Measurements from ENCODE around the gene PKIB. TPM values are rescaled to one million over a fixed set of nuclear protein-coding genes. Genes with fewer than 3 reads are reported as not detected.

The PKIB gene
- total RNA-seq, 1 donor from 2014 or later: 202 TPM

DNA sequence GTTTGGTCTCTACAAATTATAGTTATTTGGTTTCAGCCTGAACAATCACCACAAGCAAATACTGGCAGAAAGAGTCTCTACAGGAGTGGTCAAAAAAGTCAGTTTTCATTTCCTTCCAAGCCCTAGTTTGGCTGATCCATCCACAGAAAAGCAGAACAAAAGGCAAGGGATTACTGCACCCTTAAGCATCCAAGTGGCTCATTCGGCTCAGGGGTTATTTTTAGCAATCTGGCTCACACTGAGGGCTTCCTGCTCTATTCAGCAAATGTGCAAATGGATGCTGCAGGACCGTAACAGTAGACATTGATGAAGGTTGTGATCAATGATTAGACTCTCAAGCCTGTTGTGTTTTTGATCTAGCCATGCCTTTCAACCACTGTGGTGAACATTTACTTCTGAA, 107.1 kb downstream of the PKIB start:
- peaks cover 47% of the 10 kb centered on the region for H3K4me1 ChIP-seq
- peaks cover 10% of the 10 kb centered on the region for H4K20me1 ChIP-seq (ENCODE audit: low read depth)
- Mint-ChIP-seq H3K36me3 (no peaks in the 10 kb centered on the region), H3K4me1 (peaks cover 21% of the 10 kb centered on the region), H3K27me3 (ENCODE audit: insufficient read depth, low read depth) (no peaks in the 10 kb centered on the region), H3K27ac (no peak overlapping the region), H3K4me3 (no peak overlapping the region), H3K9me3 (no peaks in the 10 kb centered on the region)
- no peak overlapping the region for H2AFZ ChIP-seq (replicated peaks)
- H3K4me3 ChIP-seq: peak overlapping the region; percentile 41
- H3K9me3 ChIP-seq (ENCODE audit: low read depth): no peaks in the 10 kb centered on the region
- TF ChIP-seq EZH2 (IDR thresholded peaks at IDR 0.05): no peak
- TF ChIP-seq EZH2phosphoT487 (IDR thresholded peaks at IDR 0.05): no peak
- DNase-seq (ENCODE audit: low spot score): peak; percentile 81
- peaks cover 28% of the 10 kb centered on the region for H3F3A ChIP-seq (ENCODE audit: low read depth)
- no peaks in the 10 kb centered on the region for H3K36me3 ChIP-seq
- H3K79me2 ChIP-seq (ENCODE audit: low read depth): no peaks in the 10 kb centered on the region
- H3K9ac ChIP-seq: no peak overlapping the region
- no peaks in the 10 kb centered on the region for H3K27me3 ChIP-seq
- H3K4me2 ChIP-seq: peak overlapping the region; percentile 82
- H3K27ac ChIP-seq: peak overlapping the region; percentile 84

DNA sequence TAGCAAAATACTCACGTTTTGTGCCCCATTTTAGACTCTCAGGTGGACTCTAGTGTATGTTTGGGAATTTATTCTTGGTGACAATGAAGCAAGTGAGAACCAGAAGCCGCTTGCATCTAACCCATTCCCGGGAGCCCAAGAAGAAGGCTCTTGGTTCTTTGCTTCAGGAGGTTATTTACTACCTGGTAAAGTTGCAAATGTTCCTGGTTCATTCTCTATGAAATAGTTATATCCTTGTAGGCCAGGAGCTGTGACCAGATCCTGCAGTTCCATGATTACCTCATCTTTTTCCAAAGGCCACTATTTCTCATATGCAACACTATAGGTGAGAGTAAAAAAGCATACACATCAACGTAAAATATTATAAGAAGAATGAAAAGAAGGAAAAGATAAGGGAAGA, 108.4 kb downstream of the PKIB start:
- H3K4me3 Mint-ChIP-seq: no peak overlapping the region
- peak overlapping the region; percentile 82 for H3K4me2 ChIP-seq

GRCh38 chr6:122719176-122719575, 109.0 kb downstream of the PKIB start:
- Mint-ChIP-seq H3K4me1 (peaks cover 21% of the 10 kb centered on the region), H3K9me3 (no peaks in the 10 kb centered on the region), H3K4me3 (no peak overlapping the region), H3K36me3 (no peaks in the 10 kb centered on the region), H3K27ac (no peak overlapping the region), H3K27me3 (ENCODE audit: insufficient read depth, low read depth) (no peaks in the 10 kb centered on the region)
- no peak overlapping the region for H3K4me3 ChIP-seq
- H3K9ac ChIP-seq: no peak overlapping the region
- no peaks in the 10 kb centered on the region for H3K9me3 ChIP-seq (ENCODE audit: low read depth)
- no peaks in the 10 kb centered on the region for H3K36me3 ChIP-seq
- no peak overlapping the region for H2AFZ ChIP-seq (replicated peaks)
- no peak for TF ChIP-seq EZH2phosphoT487 (IDR thresholded peaks at IDR 0.05)
- TF ChIP-seq EZH2 (IDR thresholded peaks at IDR 0.05): no peak
- TF ChIP-seq, protein P1, sequence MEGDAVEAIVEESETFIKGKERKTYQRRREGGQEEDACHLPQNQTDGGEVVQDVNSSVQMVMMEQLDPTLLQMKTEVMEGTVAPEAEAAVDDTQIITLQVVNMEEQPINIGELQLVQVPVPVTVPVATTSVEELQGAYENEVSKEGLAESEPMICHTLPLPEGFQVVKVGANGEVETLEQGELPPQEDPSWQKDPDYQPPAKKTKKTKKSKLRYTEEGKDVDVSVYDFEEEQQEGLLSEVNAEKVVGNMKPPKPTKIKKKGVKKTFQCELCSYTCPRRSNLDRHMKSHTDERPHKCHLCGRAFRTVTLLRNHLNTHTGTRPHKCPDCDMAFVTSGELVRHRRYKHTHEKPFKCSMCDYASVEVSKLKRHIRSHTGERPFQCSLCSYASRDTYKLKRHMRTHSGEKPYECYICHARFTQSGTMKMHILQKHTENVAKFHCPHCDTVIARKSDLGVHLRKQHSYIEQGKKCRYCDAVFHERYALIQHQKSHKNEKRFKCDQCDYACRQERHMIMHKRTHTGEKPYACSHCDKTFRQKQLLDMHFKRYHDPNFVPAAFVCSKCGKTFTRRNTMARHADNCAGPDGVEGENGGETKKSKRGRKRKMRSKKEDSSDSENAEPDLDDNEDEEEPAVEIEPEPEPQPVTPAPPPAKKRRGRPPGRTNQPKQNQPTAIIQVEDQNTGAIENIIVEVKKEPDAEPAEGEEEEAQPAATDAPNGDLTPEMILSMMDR (IDR thresholded peaks at IDR 0.05): no peak
- no peaks in the 10 kb centered on the region for H3K27me3 ChIP-seq
- H4K20me1 ChIP-seq (ENCODE audit: low read depth): peaks cover 10% of the 10 kb centered on the region
- H3K4me2 ChIP-seq: no peak overlapping the region
- H3K4me1 ChIP-seq: peaks cover 30% of the 10 kb centered on the region
- no peaks in the 10 kb centered on the region for H3K79me2 ChIP-seq (ENCODE audit: low read depth)
- DNase-seq (ENCODE audit: low spot score): no peak
- H3F3A ChIP-seq (ENCODE audit: low read depth): peaks cover 28% of the 10 kb centered on the region
- no peak overlapping the region for H3K27ac ChIP-seq

More for the DNA sequence above, 108.4 kb downstream of the PKIB start:
- no peak overlapping the region for H3K9ac ChIP-seq
- H3K27me3 ChIP-seq: no peaks in the 10 kb centered on the region
- peaks cover 21% of the 10 kb centered on the region for H3K4me1 Mint-ChIP-seq
- no peaks in the 10 kb centered on the region for H3K36me3 Mint-ChIP-seq
- H3K9me3 ChIP-seq (ENCODE audit: low read depth): no peaks in the 10 kb centered on the region
- TF ChIP-seq EZH2phosphoT487 (IDR thresholded peaks at IDR 0.05) (no peak), EZH2 (IDR thresholded peaks at IDR 0.05) (no peak)
- TF ChIP-seq, protein P1 (IDR thresholded peaks at IDR 0.05): no peak
- H3K9me3 Mint-ChIP-seq: no peaks in the 10 kb centered on the region
- no peak for DNase-seq (ENCODE audit: low spot score)
- no peaks in the 10 kb centered on the region for H3K79me2 ChIP-seq (ENCODE audit: low read depth)
- H4K20me1 ChIP-seq (ENCODE audit: low read depth): peaks cover 10% of the 10 kb centered on the region
- H3K36me3 ChIP-seq: no peaks in the 10 kb centered on the region
- no peak overlapping the region for H3K27ac Mint-ChIP-seq
- peaks cover 34% of the 10 kb centered on the region for H3K4me1 ChIP-seq
- no peak overlapping the region for H3K4me3 ChIP-seq
- H3K27ac ChIP-seq: peak overlapping the region; percentile 75
- peaks cover 28% of the 10 kb centered on the region for H3F3A ChIP-seq (ENCODE audit: low read depth)
- H3K27me3 Mint-ChIP-seq (ENCODE audit: insufficient read depth, low read depth): no peaks in the 10 kb centered on the region
- no peak overlapping the region for H2AFZ ChIP-seq (replicated peaks)

GRCh38 chr6:122722746-122723145, 112.5 kb downstream of the PKIB start:
- Histone ChIP-seq H3K79me2 (ENCODE audit: low read depth) (no peaks in the 10 kb centered on the region), H3K36me3 (no peaks in the 10 kb centered on the region), H3K27me3 (no peaks in the 10 kb centered on the region), H4K20me1 (ENCODE audit: low read depth) (peaks cover under 1% of the 10 kb centered on the region), H3F3A (ENCODE audit: low read depth) (peaks cover 15% of the 10 kb centered on the region), H3K9me3 (ENCODE audit: low read depth) (no peaks in the 10 kb centered on the region), H3K4me1 (peaks cover 9% of the 10 kb centered on the region), H3K9ac (no peak overlapping the region), H3K4me2 (no peak overlapping the region), H3K27ac (no peak overlapping the region), H2AFZ (replicated peaks) (no peak overlapping the region), H3K4me3 (no peak overlapping the region)
- Mint-ChIP-seq H3K36me3 (no peaks in the 10 kb centered on the region), H3K4me3 (no peak overlapping the region), H3K4me1 (peaks cover 8% of the 10 kb centered on the region), H3K27ac (no peak overlapping the region), H3K9me3 (no peaks in the 10 kb centered on the region), H3K27me3 (ENCODE audit: insufficient read depth, low read depth) (no peaks in the 10 kb centered on the region)
- no peak for DNase-seq (ENCODE audit: low spot score)
- no peak for TF ChIP-seq EZH2phosphoT487 (IDR thresholded peaks at IDR 0.05)
- TF ChIP-seq EZH2 (IDR thresholded peaks at IDR 0.05): no peak
- TF ChIP-seq, protein P1 (IDR thresholded peaks at IDR 0.05): no peak

All from neural progenitor cell (in vitro differentiated cells).